ENCODE data around the gene TUBAL3. TPM values are rescaled to one million over a fixed set of nuclear protein-coding genes. Genes with fewer than 3 reads are reported as not detected.
A peak's percentile ranks its signal among the peaks of the same experiment; 100 is the strongest.

The TUBAL3 gene
- total RNA-seq, 1 donor from 2014 or later: 0.46 TPM

GRCh38 chr10:5435328-5435727, 30.7 kb upstream of the TUBAL3 start:
- H3K36me3 ChIP-seq (ENCODE audit: control insufficient read depth, insufficient read depth, low read length): no peaks in the 10 kb centered on the region
- no peak for TF ChIP-seq CTCF (IDR thresholded peaks at IDR 0.05; ENCODE audit: insufficient read depth, low read length, poor library complexity, severe bottlenecking)
- H3K4me3 ChIP-seq (ENCODE audit: low read depth, low read length): no peak overlapping the region
- no peak for DNase-seq (ENCODE audit: low read depth)
- no peaks in the 10 kb centered on the region for H3K27me3 ChIP-seq (ENCODE audit: control insufficient read depth, insufficient read depth, low read length)

- TF ChIP-seq CTCF (IDR thresholded peaks at IDR 0.05; ENCODE audit: insufficient read depth, low read length, poor library complexity, severe bottlenecking): peak; percentile 69
- H3K36me3 ChIP-seq (ENCODE audit: control insufficient read depth, insufficient read depth, low read length): no peaks in the 10 kb centered on the region
- no peak for DNase-seq (ENCODE audit: low read depth)
- H3K4me3 ChIP-seq (ENCODE audit: low read depth, low read length): no peak overlapping the region
- H3K27me3 ChIP-seq (ENCODE audit: control insufficient read depth, insufficient read depth, low read length): no peaks in the 10 kb centered on the region
Observed at GRCh38 chr10:5434017-5434753, 29.6 kb upstream of the TUBAL3 start.

- Histone ChIP-seq H3K4me3 (ENCODE audit: low read depth, low read length) (no peak overlapping the region), H3K36me3 (ENCODE audit: control insufficient read depth, insufficient read depth, low read length) (no peaks in the 10 kb centered on the region), H3K27me3 (ENCODE audit: control insufficient read depth, insufficient read depth, low read length) (no peaks in the 10 kb centered on the region)
- TF ChIP-seq CTCF (IDR thresholded peaks at IDR 0.05; ENCODE audit: insufficient read depth, low read length, poor library complexity, severe bottlenecking): no peak
- DNase-seq (ENCODE audit: low read depth): no peak
Observed at GRCh38 chr10:5433182-5433581, 28.6 kb upstream of the TUBAL3 start.

- Histone ChIP-seq H3K4me3 (ENCODE audit: low read depth, low read length) (no peak overlapping the region), H3K27me3 (ENCODE audit: control insufficient read depth, insufficient read depth, low read length) (no peaks in the 10 kb centered on the region), H3K36me3 (ENCODE audit: control insufficient read depth, insufficient read depth, low read length) (no peaks in the 10 kb centered on the region)
- TF ChIP-seq CTCF (IDR thresholded peaks at IDR 0.05; ENCODE audit: insufficient read depth, low read length, poor library complexity, severe bottlenecking): no peak
- no peak for DNase-seq (ENCODE audit: low read depth)
Observed at GRCh38 chr10:5428133-5428532, 23.5 kb upstream of the TUBAL3 start.

- H3K4me3 ChIP-seq (ENCODE audit: low read depth, low read length): no peak overlapping the region
- H3K36me3 ChIP-seq (ENCODE audit: control insufficient read depth, insufficient read depth, low read length): no peaks in the 10 kb centered on the region
- DNase-seq (ENCODE audit: low read depth): no peak
- no peaks in the 10 kb centered on the region for H3K27me3 ChIP-seq (ENCODE audit: control insufficient read depth, insufficient read depth, low read length)
- TF ChIP-seq CTCF (IDR thresholded peaks at IDR 0.05; ENCODE audit: insufficient read depth, low read length, poor library complexity, severe bottlenecking): no peak
Observed at GRCh38 chr10:5424751-5425150, 20.1 kb upstream of the TUBAL3 start.

GRCh38 chr10:5423771-5424170, 19.1 kb upstream of the TUBAL3 start:
- no peaks in the 10 kb centered on the region for H3K36me3 ChIP-seq (ENCODE audit: control insufficient read depth, insufficient read depth, low read length)
- no peaks in the 10 kb centered on the region for H3K27me3 ChIP-seq (ENCODE audit: control insufficient read depth, insufficient read depth, low read length)
- no peak for TF ChIP-seq CTCF (IDR thresholded peaks at IDR 0.05; ENCODE audit: insufficient read depth, low read length, poor library complexity, severe bottlenecking)
- no peak overlapping the region for H3K4me3 ChIP-seq (ENCODE audit: low read depth, low read length)
- DNase-seq (ENCODE audit: low read depth): no peak

All from kidney epithelial cell (primary cell).